Memory B cell (primary cell): ENCODE data around the gene TRIM60.
"Not testable (repeated sequence)": the region's sequence is repeated elsewhere in the genome, so short reads cannot be mapped to it uniquely, and the experiment has no call there.

Source experiments
- ATAC-seq: fragments of 150-1000 bp; cut with Tn5 transposase; 2 replicates; pipeline ENCODE4 v1.10.0; 2021; ENCODE audit warnings: low read depth, mild to moderate bottlenecking, moderate library complexity
- DNase-seq, 2 donors: peaks; one replicate each; pipeline ENCODE4 v3.0.0; 2022; ENCODE audit warnings: low spot score in 2 of 2
- H3K27ac Mint-ChIP-seq: one replicate; pipeline ENCODE4 v1.8.0; 2022; ENCODE audit warnings: mild to moderate bottlenecking, moderate library complexity, mixed read lengths
- H3K27me3 Mint-ChIP-seq: one replicate; pipeline ENCODE4 v1.8.0; 2022; ENCODE audit warnings: mixed read lengths
- H3K36me3 Mint-ChIP-seq: one replicate; pipeline ENCODE4 v1.8.0; 2022; ENCODE audit warnings: mild to moderate bottlenecking, mixed read lengths
- H3K4me1 Mint-ChIP-seq: one replicate; pipeline ENCODE4 v1.8.0; 2022; ENCODE audit warnings: mixed read lengths
- H3K4me3 Mint-ChIP-seq: one replicate; pipeline ENCODE4 v1.8.0; 2022; ENCODE audit warnings: mild to moderate bottlenecking, moderate library complexity, mixed read lengths
- H3K9me3 Mint-ChIP-seq: one replicate; pipeline ENCODE4 v1.8.0; 2022; ENCODE audit warnings: mixed read lengths

TRIM60 gene

DNA sequence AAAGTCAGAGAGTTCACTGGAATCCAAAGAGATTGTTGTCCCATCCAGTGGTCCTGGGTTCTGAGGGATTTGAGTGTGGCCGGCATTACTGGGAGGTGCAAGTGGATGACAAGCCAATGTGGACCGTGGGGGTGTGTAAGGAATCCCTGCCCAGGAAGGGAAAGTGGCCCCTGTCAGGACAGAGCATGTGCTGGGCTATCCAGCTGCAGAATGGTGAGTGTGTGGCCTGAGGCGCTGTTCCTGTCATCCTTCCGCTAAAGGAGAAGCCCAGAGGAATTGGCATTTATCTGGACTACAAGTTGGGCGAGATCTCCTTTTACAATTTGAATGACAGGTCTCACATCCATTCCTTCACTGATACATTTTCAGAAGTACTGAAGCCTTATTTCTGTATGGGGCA is 20.4 kb upstream of the TRIM60 start:
- DNase-seq (no peak), ATAC-seq (no peak)
- Mint-ChIP-seq H3K4me3 (no peak overlapping the region), H3K9me3 (no peaks in the 10 kb centered on the region), H3K36me3 (no peaks in the 10 kb centered on the region), H3K27ac (no peak overlapping the region), H3K27me3 (peaks cover 5% of the 10 kb centered on the region), H3K4me1 (no peaks in the 10 kb centered on the region)

DNA sequence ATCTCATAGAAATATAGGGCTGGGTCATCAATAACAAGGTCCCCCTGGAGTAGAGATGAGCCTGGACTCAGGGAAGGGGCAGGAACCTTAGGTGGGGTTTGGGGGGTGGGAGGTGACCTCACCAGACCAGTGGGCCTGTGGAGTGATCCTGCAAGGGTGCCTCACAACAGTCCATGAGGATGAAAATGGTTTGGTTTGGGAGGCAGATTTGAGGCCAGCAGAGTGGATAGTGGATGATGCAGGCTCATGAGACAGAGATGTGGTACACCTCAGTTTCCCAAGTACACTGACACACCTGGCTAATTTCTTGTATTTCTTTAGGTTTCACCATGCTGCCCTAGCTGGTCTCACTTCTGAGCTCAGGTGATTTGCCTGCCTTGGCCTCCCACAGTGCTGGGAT is 18.1 kb upstream of the TRIM60 start:
- H3K27me3 Mint-ChIP-seq = peaks cover 2% of the 10 kb centered on the region
- H3K9me3 Mint-ChIP-seq = peaks cover 2% of the 10 kb centered on the region
- no peak overlapping the region for H3K27ac Mint-ChIP-seq
- no peaks in the 10 kb centered on the region for H3K4me1 Mint-ChIP-seq
- ATAC-seq (no peak), DNase-seq (no peak)
- no peaks in the 10 kb centered on the region for H3K36me3 Mint-ChIP-seq
- no peak overlapping the region for H3K4me3 Mint-ChIP-seq

DNA sequence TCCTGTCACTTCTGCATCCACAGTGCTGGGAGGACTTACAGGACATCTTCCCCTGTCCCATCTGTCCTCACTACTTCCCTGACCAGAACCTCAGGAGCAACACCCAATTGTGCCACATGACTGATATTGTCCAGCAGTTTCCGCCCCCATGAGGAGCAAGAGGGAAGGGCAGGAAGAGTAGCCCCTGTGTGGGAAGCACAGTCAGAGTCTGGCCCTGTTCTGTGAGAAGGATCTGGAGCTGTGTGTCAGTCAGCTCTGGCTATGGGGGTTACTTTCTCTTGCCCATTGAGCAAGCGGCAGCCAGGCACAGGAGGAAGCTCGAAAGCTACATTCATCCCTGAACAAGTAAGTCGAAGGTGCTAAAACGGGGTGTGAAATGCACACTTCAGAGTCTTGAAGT is 14.8 kb upstream of the TRIM60 start:
- H3K9me3 Mint-ChIP-seq = peaks cover 2% of the 10 kb centered on the region
- DNase-seq = no peak
- no peak overlapping the region for H3K27ac Mint-ChIP-seq
- H3K27me3 Mint-ChIP-seq = peaks cover 2% of the 10 kb centered on the region
- ATAC-seq = no peak
- no peaks in the 10 kb centered on the region for H3K36me3 Mint-ChIP-seq
- no peaks in the 10 kb centered on the region for H3K4me1 Mint-ChIP-seq
- H3K4me3 Mint-ChIP-seq = no peak overlapping the region

DNA sequence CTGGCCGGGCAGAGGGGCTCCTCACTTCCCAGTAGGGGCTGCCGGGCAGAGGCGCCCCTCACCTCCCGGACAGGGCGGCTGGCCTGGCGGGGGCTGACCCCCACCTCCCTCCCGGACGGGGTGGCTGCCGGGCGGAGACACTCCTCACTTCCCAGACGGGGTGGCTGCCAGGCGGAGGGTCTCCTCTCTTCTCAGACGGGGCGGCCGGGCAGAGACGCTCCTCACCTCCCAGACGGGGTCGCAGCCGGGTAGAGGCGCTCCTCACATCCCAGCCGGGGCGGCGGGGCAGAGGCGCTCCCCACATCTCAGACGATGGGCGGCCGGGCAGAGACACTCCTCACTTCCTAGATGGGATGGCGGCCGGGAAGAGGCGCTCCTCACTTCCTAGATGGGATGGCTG is 11.8 kb upstream of the TRIM60 start:
- ATAC-seq, H3K4me3 Mint-ChIP-seq, H3K4me1 Mint-ChIP-seq, H3K27ac Mint-ChIP-seq, H3K27me3 Mint-ChIP-seq, DNase-seq, H3K9me3 Mint-ChIP-seq, H3K36me3 Mint-ChIP-seq: not testable (repeated sequence)

DNA sequence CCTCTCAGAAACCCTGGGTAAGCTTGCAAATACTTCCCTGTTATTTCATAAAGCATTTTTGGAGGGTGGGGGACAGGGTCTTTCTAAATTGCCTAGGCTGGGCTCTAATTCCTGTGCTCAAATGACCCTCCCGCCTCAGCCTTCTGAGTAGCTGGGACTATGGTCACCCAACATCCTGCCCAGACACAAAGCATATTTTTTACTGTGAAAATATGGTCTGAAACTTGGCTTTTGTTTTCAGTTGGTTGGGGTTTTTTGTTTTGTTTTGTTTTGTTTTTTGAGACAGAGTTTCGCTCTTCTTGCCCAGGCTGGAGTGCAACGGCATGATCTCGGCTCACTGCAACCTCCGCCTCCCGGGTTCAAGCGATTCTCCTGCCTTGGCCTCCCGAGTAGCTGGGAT is 6.0 kb upstream of the TRIM60 start:
- DNase-seq, H3K4me3 Mint-ChIP-seq, H3K9me3 Mint-ChIP-seq, H3K27me3 Mint-ChIP-seq, ATAC-seq, H3K4me1 Mint-ChIP-seq, H3K27ac Mint-ChIP-seq, H3K36me3 Mint-ChIP-seq: not testable (repeated sequence)

DNA sequence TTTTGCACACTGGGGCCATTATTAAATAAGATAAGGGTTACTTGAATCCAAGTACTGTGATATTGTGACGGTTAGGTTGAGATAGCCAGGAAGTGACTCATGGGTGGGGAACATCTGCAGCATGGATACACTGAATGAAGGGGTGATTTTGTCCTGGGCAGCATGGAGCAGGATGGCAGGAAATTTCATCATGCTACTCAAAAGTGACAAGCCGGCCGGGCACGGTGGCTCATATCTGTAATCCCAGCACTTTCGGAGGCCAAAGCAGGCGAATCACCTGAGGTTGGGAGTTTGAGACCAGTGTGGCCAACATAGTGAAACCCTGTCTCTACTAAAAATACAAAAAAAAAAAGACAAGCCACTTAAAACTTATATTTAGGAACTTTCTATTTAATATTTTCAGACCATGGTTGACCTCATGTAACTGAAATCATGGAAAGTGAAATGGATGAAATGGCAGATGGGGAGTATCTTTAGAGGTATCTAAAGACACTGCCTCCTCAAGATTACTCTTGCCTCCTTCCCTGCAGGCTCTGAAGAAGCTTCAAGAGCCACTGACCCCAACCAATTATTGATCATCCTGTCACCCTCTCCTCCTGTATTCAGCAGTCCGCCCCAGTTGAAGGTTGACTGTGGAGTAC is 3.9 kb upstream of the TRIM60 start:
- Mint-ChIP-seq H3K36me3 (no peaks in the 10 kb centered on the region), H3K4me3 (no peak overlapping the region), H3K4me1 (no peaks in the 10 kb centered on the region), H3K27me3 (peaks cover 1% of the 10 kb centered on the region), H3K9me3 (no peaks in the 10 kb centered on the region), H3K27ac (no peak overlapping the region)
- no peak for DNase-seq
- no peak for ATAC-seq

DNA sequence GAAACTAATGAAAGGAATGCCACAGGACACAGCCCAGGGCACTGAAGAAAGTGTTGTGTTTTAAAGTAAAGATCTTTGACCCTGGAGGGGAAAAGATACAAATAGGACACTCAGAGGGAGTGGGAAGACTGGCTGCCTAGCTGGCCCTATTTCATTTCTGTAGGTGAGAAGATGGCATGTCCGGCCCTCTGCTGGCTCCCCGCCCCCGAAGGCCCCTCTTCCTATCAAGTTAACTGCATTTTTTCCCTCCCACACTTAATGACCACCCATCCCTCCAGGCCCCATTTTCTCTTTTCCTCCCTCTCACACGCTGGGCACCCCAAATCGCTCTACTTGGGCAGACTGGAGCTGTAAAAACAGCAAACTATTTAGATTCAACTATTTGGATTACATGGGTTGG is 16.4 kb downstream of the TRIM60 start:
- Mint-ChIP-seq H3K4me1 (no peaks in the 10 kb centered on the region), H3K36me3 (no peaks in the 10 kb centered on the region), H3K27ac (no peak overlapping the region), H3K9me3 (no peaks in the 10 kb centered on the region), H3K27me3 (peaks cover 8% of the 10 kb centered on the region), H3K4me3 (no peak overlapping the region)
- DNase-seq (no peak), ATAC-seq (no peak)

DNA sequence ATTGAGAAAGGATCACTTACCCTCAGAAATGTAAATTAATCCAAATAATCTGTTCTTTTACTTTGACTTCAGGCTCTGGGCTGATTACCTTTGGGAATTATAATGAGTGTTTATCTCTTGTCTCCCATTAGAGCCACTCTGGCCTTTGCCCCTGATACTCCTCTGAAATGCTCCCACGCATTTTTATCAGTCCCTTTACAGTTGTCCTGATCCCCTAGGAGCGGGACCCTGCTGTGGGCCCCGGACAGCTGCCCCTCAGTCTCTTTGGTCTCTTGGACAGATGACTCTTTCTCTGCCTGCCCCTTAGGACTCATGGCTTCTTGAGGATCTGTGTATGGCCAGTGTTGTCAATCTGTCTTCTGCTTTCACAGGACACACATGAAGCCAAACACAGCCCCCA is 20.8 kb downstream of the TRIM60 start:
- Mint-ChIP-seq H3K4me3 (no peak overlapping the region), H3K36me3 (no peaks in the 10 kb centered on the region), H3K4me1 (no peaks in the 10 kb centered on the region), H3K27ac (no peak overlapping the region), H3K27me3 (peaks cover 3% of the 10 kb centered on the region), H3K9me3 (no peaks in the 10 kb centered on the region)
- ATAC-seq (no peak), DNase-seq (no peak)

DNA sequence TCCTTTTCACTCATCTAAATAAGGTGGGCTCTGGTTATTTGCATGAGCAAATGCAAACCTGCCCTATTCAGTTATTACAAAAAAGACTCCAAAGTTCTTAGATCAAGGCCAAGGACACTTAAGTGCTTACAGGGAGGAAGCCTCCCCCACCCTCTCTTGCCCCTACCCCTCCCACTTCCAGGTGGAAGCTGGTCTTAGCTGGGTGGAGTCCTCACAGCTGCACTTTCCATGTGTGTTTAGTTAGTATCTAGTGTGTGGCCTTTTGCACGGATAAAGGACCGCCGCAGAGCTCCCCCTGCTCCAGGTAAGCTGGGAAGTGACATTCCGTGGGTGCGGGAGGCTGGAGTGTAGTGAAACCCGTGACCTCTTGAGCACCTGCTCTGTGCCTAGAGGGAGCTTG is 21.8 kb downstream of the TRIM60 start, which contains the start of gene TRIM75:
Gene TRIM75 (plus strand): TSS at position 222 of the 400 bp plus-strand sequence. CDS start 5,282 bp downstream, outside the sequence.
- Mint-ChIP-seq H3K36me3 (no peaks in the 10 kb centered on the region), H3K9me3 (no peaks in the 10 kb centered on the region), H3K4me1 (no peaks in the 10 kb centered on the region), H3K27me3 (peaks cover 3% of the 10 kb centered on the region), H3K4me3 (no peak within 1 kb of the TSS), H3K27ac (no peak within 1 kb of the TSS)
- ATAC-seq = no peak
- no peak for DNase-seq

DNA sequence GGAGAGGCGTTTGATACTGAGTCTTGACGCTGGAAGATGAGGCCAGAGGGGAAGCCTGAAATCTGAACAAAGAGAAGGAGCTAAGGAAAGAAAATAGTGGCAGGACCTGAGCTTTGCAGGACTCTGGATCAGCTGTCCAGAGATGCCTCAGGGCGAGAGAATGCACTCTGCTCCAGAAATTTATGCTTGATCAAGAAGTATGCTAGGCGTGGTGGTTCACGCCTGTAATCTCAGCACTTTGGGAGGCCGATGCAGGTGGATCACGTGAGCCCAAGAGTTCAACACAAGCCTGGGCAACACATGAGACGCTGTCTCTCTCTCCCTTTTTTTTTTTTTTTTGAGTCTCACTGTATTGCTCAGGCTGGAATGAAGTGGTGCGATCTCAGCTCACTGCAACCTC is 23.8 kb downstream of the TRIM60 start:
- Mint-ChIP-seq H3K36me3 (peaks cover 2% of the 10 kb centered on the region), H3K4me3 (no peak overlapping the region), H3K4me1 (no peaks in the 10 kb centered on the region), H3K27ac (no peak overlapping the region), H3K9me3 (no peaks in the 10 kb centered on the region), H3K27me3 (peaks cover 3% of the 10 kb centered on the region)
- DNase-seq (no peak), ATAC-seq (no peak)

DNA sequence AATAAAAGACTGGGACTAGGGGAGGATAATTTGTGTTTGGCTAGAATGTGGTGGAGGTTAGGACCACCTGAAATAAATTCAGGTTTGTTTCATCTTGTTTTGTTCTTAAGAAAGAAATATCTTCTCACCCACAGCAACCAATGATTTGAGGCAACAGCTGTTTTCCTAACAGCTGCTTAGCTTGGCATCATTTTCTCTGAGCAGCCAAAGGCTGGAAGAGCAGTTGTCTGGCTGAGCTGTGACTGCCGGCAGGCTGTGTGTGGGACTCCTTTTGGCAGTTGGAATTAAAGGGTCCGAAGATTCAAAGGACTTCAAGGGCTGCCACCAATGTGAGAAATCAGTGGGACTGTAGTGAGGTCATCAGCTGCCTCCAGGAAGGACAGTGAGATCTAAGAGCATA is 26.9 kb downstream of the TRIM60 start:
- DNase-seq (no peak), ATAC-seq (no peak)
- H3K27ac Mint-ChIP-seq = no peak overlapping the region
- no peaks in the 10 kb centered on the region for H3K9me3 Mint-ChIP-seq
- peaks cover 2% of the 10 kb centered on the region for H3K36me3 Mint-ChIP-seq
- H3K4me1 Mint-ChIP-seq = no peaks in the 10 kb centered on the region
- H3K4me3 Mint-ChIP-seq = no peak overlapping the region
- H3K27me3 Mint-ChIP-seq = no peaks in the 10 kb centered on the region

DNA sequence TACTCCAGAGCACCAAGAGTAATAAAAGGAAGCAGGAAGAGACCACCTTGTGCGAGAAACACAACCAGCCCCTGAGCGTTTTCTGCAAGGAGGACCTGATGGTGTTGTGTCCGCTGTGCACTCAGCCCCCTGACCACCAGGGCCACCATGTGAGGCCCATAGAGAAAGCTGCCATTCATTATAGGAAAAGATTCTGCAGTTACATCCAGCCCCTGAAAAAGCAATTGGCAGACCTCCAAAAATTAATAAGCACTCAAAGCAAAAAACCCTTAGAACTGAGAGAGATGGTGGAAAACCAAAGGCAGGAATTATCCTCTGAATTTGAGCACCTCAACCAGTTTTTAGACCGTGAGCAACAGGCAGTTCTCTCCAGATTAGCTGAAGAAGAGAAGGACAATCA is 27.6 kb downstream of the TRIM60 start:
- ATAC-seq = no peak
- H3K9me3 Mint-ChIP-seq = no peaks in the 10 kb centered on the region
- no peaks in the 10 kb centered on the region for H3K27me3 Mint-ChIP-seq
- no peaks in the 10 kb centered on the region for H3K4me1 Mint-ChIP-seq
- no peak for DNase-seq
- H3K36me3 Mint-ChIP-seq = peaks cover 2% of the 10 kb centered on the region
- no peak overlapping the region for H3K27ac Mint-ChIP-seq
- H3K4me3 Mint-ChIP-seq = no peak overlapping the region

DNA sequence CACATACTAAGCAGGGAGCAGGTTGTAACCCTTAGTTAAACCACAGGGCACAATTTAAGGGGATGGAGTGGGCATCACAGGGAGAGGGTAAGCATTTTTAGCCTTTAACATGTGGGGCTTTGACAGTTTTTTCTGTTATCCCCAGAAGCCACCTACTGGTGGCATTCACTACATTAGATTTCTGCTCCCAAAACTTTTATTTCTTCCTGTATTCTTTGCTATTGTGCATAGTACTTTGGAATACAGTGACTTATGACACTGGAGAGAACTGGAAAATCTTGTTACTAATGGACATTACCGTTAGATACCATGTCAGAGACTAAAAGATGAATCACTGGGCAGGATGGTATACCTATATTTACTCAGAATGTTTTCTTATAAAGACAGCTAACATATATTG is 29.1 kb downstream of the TRIM60 start:
- H3K9me3 Mint-ChIP-seq = no peaks in the 10 kb centered on the region
- H3K27me3 Mint-ChIP-seq = no peaks in the 10 kb centered on the region
- ATAC-seq (no peak), DNase-seq (no peak)
- no peak overlapping the region for H3K4me3 Mint-ChIP-seq
- H3K4me1 Mint-ChIP-seq = no peaks in the 10 kb centered on the region
- no peak overlapping the region for H3K27ac Mint-ChIP-seq
- H3K36me3 Mint-ChIP-seq = peaks cover 2% of the 10 kb centered on the region

DNA sequence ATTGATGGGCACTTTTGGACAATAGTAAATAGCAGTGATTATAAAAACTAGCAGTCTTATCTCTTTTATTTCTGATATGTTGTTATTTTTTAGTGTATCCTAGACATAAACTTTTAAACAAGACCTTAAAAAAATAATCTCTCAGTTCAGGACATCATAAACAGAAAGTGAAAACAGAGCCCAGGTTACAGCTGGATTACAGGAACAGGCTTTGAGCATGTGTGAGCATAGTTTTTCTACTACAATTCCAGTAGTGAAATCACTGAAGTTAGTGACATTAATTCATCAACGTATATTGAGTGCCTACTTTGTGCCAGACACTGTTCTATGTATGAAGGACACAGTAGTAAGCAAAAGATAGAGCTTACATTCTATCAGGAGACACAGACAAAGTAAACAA is 38.8 kb downstream of the TRIM60 start:
- Mint-ChIP-seq H3K9me3 (no peaks in the 10 kb centered on the region), H3K4me1 (no peaks in the 10 kb centered on the region), H3K36me3 (peaks cover 9% of the 10 kb centered on the region), H3K4me3 (no peak overlapping the region), H3K27ac (no peak overlapping the region), H3K27me3 (no peaks in the 10 kb centered on the region)
- DNase-seq = no peak
- no peak for ATAC-seq

DNA sequence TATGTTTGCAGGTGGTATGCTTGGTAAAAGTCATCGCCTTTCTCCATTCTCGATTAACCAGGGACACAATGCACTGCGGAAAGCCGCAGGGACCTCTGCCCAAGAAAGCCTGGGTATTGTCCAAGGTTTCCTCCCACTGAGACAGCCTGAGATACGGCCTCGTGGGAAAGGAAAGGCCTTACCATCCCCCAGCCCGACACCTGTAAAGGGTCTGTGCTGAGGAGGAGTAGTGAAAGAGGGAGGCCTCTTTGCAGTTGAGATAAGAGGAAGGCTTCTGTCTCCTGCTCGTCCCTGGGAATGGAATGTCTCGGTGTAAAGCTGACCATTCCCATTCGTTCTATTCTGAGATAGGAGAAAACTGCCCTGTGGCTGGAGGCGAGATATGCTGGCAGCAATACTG is 41.5 kb downstream of the TRIM60 start:
- DNase-seq, H3K27ac Mint-ChIP-seq, ATAC-seq, H3K9me3 Mint-ChIP-seq, H3K4me3 Mint-ChIP-seq, H3K4me1 Mint-ChIP-seq, H3K27me3 Mint-ChIP-seq: not testable (repeated sequence)
- H3K36me3 Mint-ChIP-seq = peaks cover 19% of the 10 kb centered on the region
